ENCODE data around the gene ABCC5. TPM values are rescaled to one million over a fixed set of nuclear protein-coding genes. Genes with fewer than 3 reads are reported as not detected.

The ABCC5 gene
- total RNA-seq, 3 donors from 2014 or later: 34.4 to 45.7 (median 39.4) TPM

DNA sequence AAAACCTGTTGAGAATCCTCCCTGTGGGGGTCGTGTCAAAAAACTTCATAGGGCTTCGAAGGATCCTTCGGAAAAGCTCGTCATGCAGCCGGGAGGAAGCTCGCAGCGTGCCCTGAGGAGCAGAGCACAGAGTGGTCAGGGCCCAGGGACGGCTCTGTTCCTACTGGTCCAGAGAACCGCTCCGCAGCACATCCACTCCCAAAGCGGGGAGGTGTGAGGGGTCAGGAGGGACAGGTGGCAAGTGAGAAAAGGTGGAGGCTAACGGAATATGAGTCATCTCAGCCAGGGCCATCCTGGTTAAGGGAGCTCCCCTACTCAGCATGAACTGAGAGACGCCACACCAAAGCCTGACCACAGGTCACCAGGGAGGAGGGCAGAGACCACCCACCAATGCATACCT is 66.2 kb downstream of the ABCC5 start:
- TF ChIP-seq, protein P1, sequence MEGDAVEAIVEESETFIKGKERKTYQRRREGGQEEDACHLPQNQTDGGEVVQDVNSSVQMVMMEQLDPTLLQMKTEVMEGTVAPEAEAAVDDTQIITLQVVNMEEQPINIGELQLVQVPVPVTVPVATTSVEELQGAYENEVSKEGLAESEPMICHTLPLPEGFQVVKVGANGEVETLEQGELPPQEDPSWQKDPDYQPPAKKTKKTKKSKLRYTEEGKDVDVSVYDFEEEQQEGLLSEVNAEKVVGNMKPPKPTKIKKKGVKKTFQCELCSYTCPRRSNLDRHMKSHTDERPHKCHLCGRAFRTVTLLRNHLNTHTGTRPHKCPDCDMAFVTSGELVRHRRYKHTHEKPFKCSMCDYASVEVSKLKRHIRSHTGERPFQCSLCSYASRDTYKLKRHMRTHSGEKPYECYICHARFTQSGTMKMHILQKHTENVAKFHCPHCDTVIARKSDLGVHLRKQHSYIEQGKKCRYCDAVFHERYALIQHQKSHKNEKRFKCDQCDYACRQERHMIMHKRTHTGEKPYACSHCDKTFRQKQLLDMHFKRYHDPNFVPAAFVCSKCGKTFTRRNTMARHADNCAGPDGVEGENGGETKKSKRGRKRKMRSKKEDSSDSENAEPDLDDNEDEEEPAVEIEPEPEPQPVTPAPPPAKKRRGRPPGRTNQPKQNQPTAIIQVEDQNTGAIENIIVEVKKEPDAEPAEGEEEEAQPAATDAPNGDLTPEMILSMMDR (IDR thresholded peaks at IDR 0.05): no peak
- Histone ChIP-seq H3K4me3 (no peak overlapping the region), H3K36me3 (ENCODE audit: low read depth) (no peaks in the 10 kb centered on the region), H3K9me3 (no peaks in the 10 kb centered on the region), H3K4me1 (ENCODE audit: low read depth) (no peaks in the 10 kb centered on the region)
- DNase-seq (no peak), ATAC-seq (no peak)
- intact Hi-C loops (cut with DNase I, micrococcal nuclease): no loop called here

GRCh38 chr3:183949690-183950089 is 68.0 kb downstream of the ABCC5 start:
- Histone ChIP-seq H3K4me3 (no peak overlapping the region), H3K9me3 (no peaks in the 10 kb centered on the region), H3K36me3 (ENCODE audit: low read depth) (no peaks in the 10 kb centered on the region), H3K4me1 (ENCODE audit: low read depth) (no peaks in the 10 kb centered on the region)
- DNase-seq (no peak), ATAC-seq (no peak)
- intact Hi-C loops (cut with DNase I, micrococcal nuclease): no loop called here
- TF ChIP-seq, protein P1 (IDR thresholded peaks at IDR 0.05): no peak

GRCh38 chr3:183946037-183946436 is 71.6 kb downstream of the ABCC5 start:
- TF ChIP-seq, protein P1 (IDR thresholded peaks at IDR 0.05): no peak
- no peak overlapping the region for H3K4me3 ChIP-seq
- no peaks in the 10 kb centered on the region for H3K4me1 ChIP-seq (ENCODE audit: low read depth)
- no peak for DNase-seq
- no peaks in the 10 kb centered on the region for H3K9me3 ChIP-seq
- intact Hi-C loops (cut with DNase I, micrococcal nuclease): no loop called here
- no peaks in the 10 kb centered on the region for H3K36me3 ChIP-seq (ENCODE audit: low read depth)
- ATAC-seq: no peak

- no peak overlapping the region for H3K4me3 ChIP-seq
- TF ChIP-seq, protein P1 (IDR thresholded peaks at IDR 0.05): no peak
- ATAC-seq (no peak), DNase-seq (no peak)
- H3K4me1 ChIP-seq (ENCODE audit: low read depth): no peaks in the 10 kb centered on the region
- no peaks in the 10 kb centered on the region for H3K9me3 ChIP-seq
- no peaks in the 10 kb centered on the region for H3K36me3 ChIP-seq (ENCODE audit: low read depth)
- intact Hi-C loops (cut with DNase I, micrococcal nuclease): no loop called here
These were observed 72.9 kb downstream of the ABCC5 start for GRCh38 chr3:183944775-183945174.

DNA sequence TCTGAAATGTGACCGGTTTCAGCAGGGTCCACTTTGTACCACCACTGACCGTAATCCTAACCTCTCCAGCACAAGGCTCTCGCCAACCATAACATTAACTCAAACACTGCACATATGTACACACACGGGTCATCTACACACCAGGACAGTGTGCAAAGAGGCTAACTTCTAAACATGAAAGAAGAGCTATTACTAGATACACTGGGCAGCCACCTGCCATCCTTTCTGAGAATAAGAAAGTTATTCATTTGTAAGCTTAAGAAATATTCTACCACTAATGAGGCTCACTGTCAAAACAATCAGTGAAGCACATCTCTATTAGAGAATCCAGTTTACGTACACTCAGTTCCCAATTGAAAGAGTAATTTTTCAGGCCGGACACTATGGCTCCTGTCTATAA is 73.9 kb downstream of the ABCC5 start:
- intact Hi-C loops (cut with DNase I, micrococcal nuclease): no loop called here
- ATAC-seq: no peak
- TF ChIP-seq, protein P1 (IDR thresholded peaks at IDR 0.05): no peak
- no peaks in the 10 kb centered on the region for H3K4me1 ChIP-seq (ENCODE audit: low read depth)
- no peaks in the 10 kb centered on the region for H3K36me3 ChIP-seq (ENCODE audit: low read depth)
- DNase-seq: no peak
- H3K9me3 ChIP-seq: no peaks in the 10 kb centered on the region
- H3K4me3 ChIP-seq: no peak overlapping the region

GRCh38 chr3:183941216-183941615 is 76.5 kb downstream of the ABCC5 start:
- Histone ChIP-seq H3K4me1 (ENCODE audit: low read depth) (peaks cover 2% of the 10 kb centered on the region), H3K9me3 (no peaks in the 10 kb centered on the region), H3K36me3 (ENCODE audit: low read depth) (no peaks in the 10 kb centered on the region), H3K4me3 (no peak overlapping the region)
- no peak for ATAC-seq
- intact Hi-C loops (cut with DNase I, micrococcal nuclease): no loop called here
- TF ChIP-seq, protein P1 (IDR thresholded peaks at IDR 0.05): no peak
- DNase-seq: no peak

All from mucosa of descending colon (tissue), 3 donors.